ENCODE data around the gene ZNF219. TPM values are rescaled to one million over a fixed set of nuclear protein-coding genes. Genes with fewer than 3 reads are reported as not detected.

ZNF219 gene
- total and polyA plus RNA-seq, 2 experiments from 2014 or later, result 49.5 to 143 TPM

DNA sequence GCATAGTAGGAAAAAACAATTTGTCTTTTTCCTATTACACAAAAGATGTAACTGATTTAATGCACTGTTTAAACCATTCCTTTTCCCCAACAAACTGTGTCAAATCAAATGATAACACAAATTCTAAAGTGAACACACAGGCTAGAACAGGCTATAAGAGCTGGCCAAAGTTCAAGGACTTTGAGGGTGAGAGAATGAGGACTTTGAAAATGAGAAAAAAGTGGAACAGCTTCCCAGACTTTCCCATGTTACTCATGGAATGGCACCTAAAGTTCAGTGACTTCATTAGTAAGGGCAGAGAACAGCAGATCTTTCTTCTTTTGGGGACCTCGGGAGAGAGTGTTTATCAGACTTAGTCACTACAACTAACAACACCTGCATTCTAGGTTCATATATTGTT lies 25.0 kb upstream of the ZNF219 start:
- TF ChIP-seq, protein P1, sequence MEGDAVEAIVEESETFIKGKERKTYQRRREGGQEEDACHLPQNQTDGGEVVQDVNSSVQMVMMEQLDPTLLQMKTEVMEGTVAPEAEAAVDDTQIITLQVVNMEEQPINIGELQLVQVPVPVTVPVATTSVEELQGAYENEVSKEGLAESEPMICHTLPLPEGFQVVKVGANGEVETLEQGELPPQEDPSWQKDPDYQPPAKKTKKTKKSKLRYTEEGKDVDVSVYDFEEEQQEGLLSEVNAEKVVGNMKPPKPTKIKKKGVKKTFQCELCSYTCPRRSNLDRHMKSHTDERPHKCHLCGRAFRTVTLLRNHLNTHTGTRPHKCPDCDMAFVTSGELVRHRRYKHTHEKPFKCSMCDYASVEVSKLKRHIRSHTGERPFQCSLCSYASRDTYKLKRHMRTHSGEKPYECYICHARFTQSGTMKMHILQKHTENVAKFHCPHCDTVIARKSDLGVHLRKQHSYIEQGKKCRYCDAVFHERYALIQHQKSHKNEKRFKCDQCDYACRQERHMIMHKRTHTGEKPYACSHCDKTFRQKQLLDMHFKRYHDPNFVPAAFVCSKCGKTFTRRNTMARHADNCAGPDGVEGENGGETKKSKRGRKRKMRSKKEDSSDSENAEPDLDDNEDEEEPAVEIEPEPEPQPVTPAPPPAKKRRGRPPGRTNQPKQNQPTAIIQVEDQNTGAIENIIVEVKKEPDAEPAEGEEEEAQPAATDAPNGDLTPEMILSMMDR (IDR thresholded peaks at IDR 0.05; ENCODE audit: low read depth, low read length), result no peak

DNA sequence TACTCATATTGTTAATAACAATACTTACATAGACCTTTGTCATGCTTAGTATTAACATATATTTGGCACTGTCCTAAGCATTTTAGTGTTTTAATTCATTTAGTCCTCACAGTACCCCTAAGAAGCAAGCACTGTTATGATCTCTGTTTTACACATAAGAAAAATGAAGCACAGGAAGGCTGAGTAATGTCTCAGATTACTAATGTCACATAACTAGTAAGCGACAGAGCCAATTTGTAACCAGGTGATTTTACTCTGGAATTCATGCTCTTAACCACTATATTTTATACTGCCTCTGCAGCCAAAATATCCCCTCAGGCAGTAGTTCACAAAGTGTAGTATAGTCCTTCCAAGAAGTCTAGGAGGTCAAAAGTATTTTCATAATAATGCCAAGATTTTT lies 22.7 kb upstream of the ZNF219 start:
- no peak overlapping the region for H3K4me3 ChIP-seq
- DNase-seq (ENCODE audit: low read depth in 1 of 2, low spot score in 1 of 2), result no peak
- TF ChIP-seq, protein P1 (IDR thresholded peaks at IDR 0.05; ENCODE audit: low read depth, low read length), result no peak
- H3K27ac ChIP-seq, result no peak overlapping the region
- H3K9me3 ChIP-seq (ENCODE audit: low read depth), result no peaks in the 10 kb centered on the region
- H3K36me3 ChIP-seq, result no peaks in the 10 kb centered on the region
- no peaks in the 10 kb centered on the region for H3K27me3 ChIP-seq
- H3K4me1 ChIP-seq (ENCODE audit: low read depth), result no peaks in the 10 kb centered on the region

More for the DNA sequence above, 25.0 kb upstream of the ZNF219 start:
- Histone ChIP-seq H3K9me3 (ENCODE audit: low read depth) (no peaks in the 10 kb centered on the region), H3K27ac (no peak overlapping the region), H3K4me1 (ENCODE audit: low read depth) (no peaks in the 10 kb centered on the region), H3K36me3 (no peaks in the 10 kb centered on the region), H3K27me3 (no peaks in the 10 kb centered on the region), H3K4me3 (no peak overlapping the region)
- no peak for DNase-seq (ENCODE audit: low read depth in 1 of 2, low spot score in 1 of 2)

DNA sequence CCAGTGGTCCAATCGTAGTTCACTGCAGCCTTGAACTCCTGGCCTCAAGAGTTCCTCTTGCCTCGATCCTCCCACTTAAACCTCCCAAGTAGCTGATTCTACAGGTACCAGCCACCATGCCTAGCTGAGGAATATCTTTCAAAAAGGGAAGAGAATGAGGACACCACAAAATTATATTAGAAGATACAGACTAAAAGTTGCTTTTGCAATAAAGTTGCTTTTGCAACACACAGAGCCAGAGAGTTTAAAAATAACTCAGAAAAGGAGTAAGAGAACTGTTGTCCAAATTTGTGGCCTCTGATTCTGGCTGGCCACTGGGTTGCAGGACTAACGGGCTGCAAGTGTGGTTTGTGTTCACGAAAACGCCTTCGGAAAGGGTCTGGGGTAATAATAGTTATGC lies 22.2 kb upstream of the ZNF219 start:
- Histone ChIP-seq H3K4me3 (no peak overlapping the region), H3K36me3 (no peaks in the 10 kb centered on the region), H3K27me3 (no peaks in the 10 kb centered on the region), H3K27ac (no peak overlapping the region), H3K9me3 (ENCODE audit: low read depth) (no peaks in the 10 kb centered on the region), H3K4me1 (ENCODE audit: low read depth) (no peaks in the 10 kb centered on the region)
- DNase-seq (ENCODE audit: low read depth in 1 of 2, low spot score in 1 of 2), result no peak
- TF ChIP-seq, protein P1 (IDR thresholded peaks at IDR 0.05; ENCODE audit: low read depth, low read length), result no peak

DNA sequence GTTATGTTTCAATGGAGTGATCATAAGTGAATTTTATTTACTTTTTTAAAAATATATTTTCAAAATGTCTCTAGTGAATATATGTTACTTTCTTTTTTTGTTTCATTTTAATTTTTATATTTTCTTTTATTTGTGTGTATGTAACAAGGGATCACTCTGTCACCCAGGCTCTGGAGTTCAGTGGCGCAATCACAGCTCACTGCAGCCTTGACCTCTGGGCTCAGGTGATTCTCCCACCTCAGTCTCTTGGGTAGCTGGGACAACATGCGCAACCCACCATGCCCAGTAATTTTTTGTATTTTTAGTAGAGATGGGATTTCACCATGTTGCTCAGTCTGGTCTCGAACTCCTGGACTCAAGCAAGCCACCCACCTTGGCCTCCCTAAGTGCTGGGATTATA lies 20.5 kb upstream of the ZNF219 start:
- Histone ChIP-seq H3K27ac (no peak overlapping the region), H3K4me3 (no peak overlapping the region), H3K36me3 (no peaks in the 10 kb centered on the region), H3K27me3 (no peaks in the 10 kb centered on the region), H3K4me1 (ENCODE audit: low read depth) (no peaks in the 10 kb centered on the region), H3K9me3 (ENCODE audit: low read depth) (no peaks in the 10 kb centered on the region)
- DNase-seq (ENCODE audit: low read depth in 1 of 2, low spot score in 1 of 2), result no peak
- TF ChIP-seq, protein P1 (IDR thresholded peaks at IDR 0.05; ENCODE audit: low read depth, low read length), result no peak

DNA sequence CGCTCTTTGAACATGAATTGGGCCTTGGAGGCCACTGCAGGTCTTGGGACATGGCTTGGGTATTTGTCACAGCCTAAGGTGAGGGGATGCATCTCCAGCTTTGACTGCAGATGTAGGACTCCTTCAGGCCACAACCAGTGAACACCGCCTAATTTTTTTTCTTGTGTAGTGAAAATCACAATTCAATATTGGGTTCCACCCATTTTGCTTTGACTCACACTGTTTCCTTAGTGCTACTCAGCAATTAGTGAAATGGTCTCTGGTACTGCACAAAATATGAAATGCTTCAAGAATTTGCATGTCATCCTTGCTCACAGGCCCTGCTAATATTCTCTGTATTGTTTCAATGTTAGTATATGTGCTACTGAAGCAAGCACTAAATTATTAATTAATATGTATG lies 14.9 kb upstream of the ZNF219 start:
- Histone ChIP-seq H3K4me1 (ENCODE audit: low read depth) (no peaks in the 10 kb centered on the region), H3K36me3 (no peaks in the 10 kb centered on the region), H3K4me3 (no peak overlapping the region), H3K9me3 (ENCODE audit: low read depth) (no peaks in the 10 kb centered on the region), H3K27me3 (no peaks in the 10 kb centered on the region), H3K27ac (no peak overlapping the region)
- DNase-seq (ENCODE audit: low read depth in 1 of 2, low spot score in 1 of 2), result no peak
- TF ChIP-seq, protein P1 (IDR thresholded peaks at IDR 0.05; ENCODE audit: low read depth, low read length), result no peak

DNA sequence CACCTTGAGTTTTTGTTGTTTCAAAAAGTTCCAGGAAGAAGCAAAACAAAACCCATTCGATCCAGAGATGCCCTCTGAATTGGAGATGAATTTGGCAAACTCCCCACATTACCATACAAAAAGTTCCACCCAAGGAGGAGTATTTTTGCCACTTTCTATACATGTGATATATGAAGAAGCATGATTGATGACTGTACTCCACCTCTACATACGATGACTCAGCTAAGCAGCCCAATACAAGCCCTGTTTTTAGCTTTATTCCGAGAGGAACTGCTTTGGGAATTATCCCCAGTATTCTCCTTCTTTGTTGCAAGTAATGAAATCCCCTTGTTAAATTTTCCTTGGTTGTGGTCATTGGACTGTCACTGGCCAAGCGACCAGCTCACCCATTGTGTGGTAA lies 13.8 kb upstream of the ZNF219 start:
- TF ChIP-seq, protein P1 (IDR thresholded peaks at IDR 0.05; ENCODE audit: low read depth, low read length), result no peak
- no peaks in the 10 kb centered on the region for H3K36me3 ChIP-seq
- no peaks in the 10 kb centered on the region for H3K4me1 ChIP-seq (ENCODE audit: low read depth)
- H3K4me3 ChIP-seq, result no peak overlapping the region
- no peak for DNase-seq (ENCODE audit: low read depth in 1 of 2, low spot score in 1 of 2)
- no peaks in the 10 kb centered on the region for H3K27me3 ChIP-seq
- no peaks in the 10 kb centered on the region for H3K9me3 ChIP-seq (ENCODE audit: low read depth)
- no peak overlapping the region for H3K27ac ChIP-seq

Data from cardiac muscle cell (in vitro differentiated cells and primary cell).